ENCODE results near the gene DNAJA3.

DNAJA3 gene

GRCh38 chr16:4407543-4408322, 17.9 kb upstream of the DNAJA3 start:
- no peak for TF ChIP-seq CTCF (IDR thresholded peaks at IDR 0.05; ENCODE audit: borderline replicate concordance, control extremely low read depth, extremely low read depth, insufficient read depth, missing control alignments)
- DNase-seq (ENCODE audit: low spot score): no peak
- in situ Hi-C loops (cut with MboI; ENCODE audit: low sequenced_read_pairs, unreplicated experiment): no loop called here

- TF ChIP-seq CTCF (IDR thresholded peaks at IDR 0.05; ENCODE audit: borderline replicate concordance, control extremely low read depth, extremely low read depth, insufficient read depth, missing control alignments): no peak
- DNase-seq (ENCODE audit: low spot score): no peak
- in situ Hi-C loops (cut with MboI; ENCODE audit: low sequenced_read_pairs, unreplicated experiment): no loop called here
Measured at GRCh38 chr16:4408323-4408690, 17.4 kb upstream of the DNAJA3 start.

- DNase-seq (ENCODE audit: low spot score): peak; percentile 28
Measured at GRCh38 chr16:4409081-4409932, 16.4 kb upstream of the DNAJA3 start.

GRCh38 chr16:4410335-4411075, 15.2 kb upstream of the DNAJA3 start:
- in situ Hi-C loops (cut with MboI; ENCODE audit: low sequenced_read_pairs, unreplicated experiment): no loop called here
- TF ChIP-seq CTCF (IDR thresholded peaks at IDR 0.05; ENCODE audit: borderline replicate concordance, control extremely low read depth, extremely low read depth, insufficient read depth, missing control alignments): no peak
- no peak for DNase-seq (ENCODE audit: low spot score)

More at GRCh38 chr16:4409081-4409932, 16.4 kb upstream of the DNAJA3 start:
- no peak for TF ChIP-seq CTCF (IDR thresholded peaks at IDR 0.05; ENCODE audit: borderline replicate concordance, control extremely low read depth, extremely low read depth, insufficient read depth, missing control alignments)
- in situ Hi-C loops (cut with MboI; ENCODE audit: low sequenced_read_pairs, unreplicated experiment): no loop called here

GRCh38 chr16:4411684-4412083, 14.0 kb upstream of the DNAJA3 start:
- in situ Hi-C loops (cut with MboI; ENCODE audit: low sequenced_read_pairs, unreplicated experiment): no loop called here
- no peak for TF ChIP-seq CTCF (IDR thresholded peaks at IDR 0.05; ENCODE audit: borderline replicate concordance, control extremely low read depth, extremely low read depth, insufficient read depth, missing control alignments)
- DNase-seq (ENCODE audit: low spot score): no peak

- in situ Hi-C loops (cut with MboI; ENCODE audit: low sequenced_read_pairs, unreplicated experiment): no loop called here
- TF ChIP-seq CTCF (IDR thresholded peaks at IDR 0.05; ENCODE audit: borderline replicate concordance, control extremely low read depth, extremely low read depth, insufficient read depth, missing control alignments): no peak
- no peak for DNase-seq (ENCODE audit: low spot score)
Measured at GRCh38 chr16:4412159-4412558, 13.5 kb upstream of the DNAJA3 start.
